Tibial nerve (tissue), 4 donors: Measurements from ENCODE around the gene BAIAP3. TPM values are rescaled to one million over a fixed set of nuclear protein-coding genes. Genes with fewer than 3 reads are reported as not detected.
"Not testable (repeated sequence)": the region's sequence is repeated elsewhere in the genome, so short reads cannot be mapped to it uniquely, and the experiment has no call there.

Experiments
- DNase-seq, 2 donors: peaks; one replicate each; pipeline ENCODE4 v3.0.0-alpha.2; 2019; ENCODE audit warnings: low spot score in 2 of 2
- H3K27ac ChIP-seq, 4 donors: fragments of 200-600 bp; sonication (generic) in 3 of 4; one replicate each; pipeline ENCODE4 v1.5.1; 2017 to 2019; ENCODE audit warnings: mild to moderate bottlenecking in 1 of 4
- H3K27me3 ChIP-seq, 2 donors: fragments of 200-600 bp; sonication (generic) in 1 of 2; one replicate each; pipeline versions ENCODE4 v1.5.1 to v1.6.0; 2017 to 2019
- H3K36me3 ChIP-seq, 3 donors: fragments of 200-600 bp; sonication (generic); one replicate each; pipeline ENCODE4 v1.5.1; 2018 to 2019
- H3K4me1 ChIP-seq, 4 donors: fragments of 200-600 bp; sonication (generic) in 3 of 4; one replicate each; pipeline ENCODE4 v1.5.1; 2017 to 2019
- H3K4me3 ChIP-seq, 4 donors: fragments of 200-600 bp; sonication (generic) in 3 of 4; one replicate each; pipeline ENCODE4 v1.5.1; 2017 to 2019; ENCODE audit warnings: mild to moderate bottlenecking in 1 of 4, moderate library complexity in 1 of 4
- H3K9me3 ChIP-seq, 4 donors: fragments of 200-600 bp; sonication (generic) in 3 of 4; one replicate each; pipeline ENCODE4 v1.5.1; 2017 to 2019
- CTCF ChIP-seq, 5 experiments: fragments of 200-600 bp in 3 of 5; fragments of 450-650 bp in 2 of 5; sonication (generic) in 3 of 5; IDR thresholded peaks; one replicate each; pipeline ENCODE4 v1.5.1; 2016 to 2019; ENCODE audit warnings: antibody characterized with exemption in 5 of 5, mild to moderate bottlenecking in 3 of 5, moderate library complexity in 2 of 5
- EP300 ChIP-seq, 2 donors: sonication (generic); formaldehyde crosslinking; IDR thresholded peaks; one replicate each; pipeline ENCODE4 v1.6.1; 2017; ENCODE audit warnings: antibody characterized with exemption in 2 of 2, mild to moderate bottlenecking in 1 of 2
- POLR2A ChIP-seq, 2 donors: fragments of 450-650 bp; IDR thresholded peaks; one replicate each; pipeline ENCODE4 v1.6.1; 2017; ENCODE audit warnings: antibody characterized with exemption in 2 of 2, mild to moderate bottlenecking in 2 of 2, moderate library complexity in 2 of 2
- WGBS, 2 donors: methylation state at CpG; one replicate each; pipeline ENCODE4 v1.1.5; 2018; 5-methylcytosine and 5-hydroxymethylcytosine counted together
- total RNA-seq, 4 donors: library from RNA; depleted of rRNA; stranded (reverse); fragments of >200 nt; gene quantifications; one replicate each; pipeline ENCODE4 v1.1.0, GENCODE V29; 2016

Gene BAIAP3
- total RNA-seq, 4 donors from 2014 or later, result 0.66 to 2.7 (median 2.3) TPM

GRCh38 chr16:1291576-1291974 lies 41.9 kb upstream of the BAIAP3 start:
- Histone ChIP-seq H3K4me1 (peaks cover 0 to 15% (median 0%) of the 10 kb centered on the region in 4 donors), H3K4me3 (no peak overlapping the region), H3K27ac (no peak overlapping the region), H3K27me3 (peaks cover 0 to 91% of the 10 kb centered on the region in 2 donors), H3K9me3 (no peaks in the 10 kb centered on the region), H3K36me3 (no peaks in the 10 kb centered on the region)
- DNase-seq, result no peak
- TF ChIP-seq CTCF (IDR thresholded peaks at IDR 0.05), result no peak
- no peak for TF ChIP-seq EP300 (IDR thresholded peaks at IDR 0.05)
- TF ChIP-seq POLR2A (IDR thresholded peaks at IDR 0.05), result no peak
- 45 to 63% methylated on average over 12 to 17 of the region's 17 CpGs for WGBS, 2 donors

- H3K4me3 ChIP-seq, H3K36me3 ChIP-seq, DNase-seq, H3K9me3 ChIP-seq, H3K27ac ChIP-seq: not testable (repeated sequence)
- Histone ChIP-seq H3K4me1 (peaks cover 0 to 15% (median 0%) of the 10 kb centered on the region in 4 donors), H3K27me3 (peaks cover 0 to 86% of the 10 kb centered on the region in 2 donors)
- 71 to 75% methylated on average over 6 of the region's 6 CpGs for WGBS, 2 donors
These were observed 41.2 kb upstream of the BAIAP3 start for GRCh38 chr16:1292208-1292607.

- WGBS, 2 donors, result 76 to 78% methylated on average over 8 of the region's 8 CpGs
- not testable (repeated sequence) for H3K4me3 ChIP-seq, H3K36me3 ChIP-seq, DNase-seq, H3K27ac ChIP-seq, H3K9me3 ChIP-seq
- H3K27me3 ChIP-seq, result peaks cover 0 to 86% of the 10 kb centered on the region in 2 donors
- peaks cover 0 to 15% (median 0%) of the 10 kb centered on the region in 4 donors for H3K4me1 ChIP-seq
These were observed 40.6 kb upstream of the BAIAP3 start for GRCh38 chr16:1292808-1293207.

GRCh38 chr16:1293921-1294656 lies 39.4 kb upstream of the BAIAP3 start:
- 64 to 67% methylated on average over 11 of the region's 11 CpGs for WGBS, 2 donors
- H3K4me3 ChIP-seq, result no peak overlapping the region
- H3K9me3 ChIP-seq, result no peaks in the 10 kb centered on the region
- peaks cover 0 to 86% of the 10 kb centered on the region in 2 donors for H3K27me3 ChIP-seq
- DNase-seq, result no peak
- TF ChIP-seq CTCF (IDR thresholded peaks at IDR 0.05), result no peak
- TF ChIP-seq POLR2A (IDR thresholded peaks at IDR 0.05), result no peak
- TF ChIP-seq EP300 (IDR thresholded peaks at IDR 0.05), result no peak
- peaks cover 0 to 14% (median 0%) of the 10 kb centered on the region in 4 donors for H3K4me1 ChIP-seq
- no peaks in the 10 kb centered on the region for H3K36me3 ChIP-seq
- H3K27ac ChIP-seq, result no peak overlapping the region

GRCh38 chr16:1295465-1295864 lies 38.0 kb upstream of the BAIAP3 start:
- 52 to 61% methylated on average over 5 of the region's 5 CpGs for WGBS, 2 donors
- H3K36me3 ChIP-seq, result no peaks in the 10 kb centered on the region
- H3K4me1 ChIP-seq, result peaks cover 0 to 4% (median under 1%) of the 10 kb centered on the region in 4 donors
- H3K27ac ChIP-seq, result no peak overlapping the region
- H3K27me3 ChIP-seq, result peaks cover 0 to 86% of the 10 kb centered on the region in 2 donors
- no peak for DNase-seq
- TF ChIP-seq EP300 (IDR thresholded peaks at IDR 0.05), result no peak
- no peak for TF ChIP-seq POLR2A (IDR thresholded peaks at IDR 0.05)
- no peak for TF ChIP-seq CTCF (IDR thresholded peaks at IDR 0.05)
- H3K9me3 ChIP-seq, result no peaks in the 10 kb centered on the region
- no peak overlapping the region for H3K4me3 ChIP-seq

- H3K9me3 ChIP-seq, H3K36me3 ChIP-seq, H3K27ac ChIP-seq, H3K4me3 ChIP-seq, DNase-seq: not testable (repeated sequence)
- peaks cover 0 to 11% (median 4%) of the 10 kb centered on the region in 4 donors for H3K4me1 ChIP-seq
- H3K27me3 ChIP-seq, result peaks cover 0 to 86% of the 10 kb centered on the region in 2 donors
- WGBS, 2 donors, result 79 to 80% methylated on average over 8 of the region's 8 CpGs
These were observed 36.8 kb upstream of the BAIAP3 start for GRCh38 chr16:1296688-1297017.
